Smooth muscle cell (in vitro differentiated cells): ENCODE results near the gene TESMIN. TPM values are rescaled to one million over a fixed set of nuclear protein-coding genes. Genes with fewer than 3 reads are reported as not detected.

Experiments
- DNase-seq: peaks from one replicate; lab custom pipeline; 2025; ENCODE audit not compliant: unreplicated experiment; lab: John Stamatoyannopoulos, UW
- H2AFZ ChIP-seq: fragments of 200-600 bp; sonication (generic); 2 replicates; pipeline ENCODE4 v1.6.0; 2016; ENCODE audit warnings: antibody characterized with exemption, low read depth, mild to moderate bottlenecking
- H3F3A ChIP-seq: fragments of 200-600 bp; sonication (generic); 2 replicates; pipeline ENCODE4 v1.6.0; 2017; ENCODE audit warnings: antibody characterized with exemption, low read depth
- H3K27ac ChIP-seq: fragments of 200-600 bp; sonication (generic); 2 replicates; pipeline ENCODE4 v1.5.1; 2016; ENCODE audit warnings: low read depth, mild to moderate bottlenecking
- H3K27me3 ChIP-seq: fragments of 200-600 bp; sonication (generic); 2 replicates; pipeline ENCODE4 v1.6.1; 2016; ENCODE audit warnings: low read depth, mild to moderate bottlenecking
- H3K36me3 ChIP-seq: fragments of 200-600 bp; sonication (generic); 2 replicates; pipeline ENCODE4 v1.5.1; 2016; ENCODE audit warnings: low read depth
- H3K4me1 ChIP-seq: fragments of 200-600 bp; sonication (generic); 2 replicates; pipeline ENCODE4 v1.5.1; 2016; ENCODE audit warnings: low read depth
- H3K4me2 ChIP-seq: fragments of 200-600 bp; sonication (generic); 2 replicates; pipeline ENCODE4 v1.6.0; 2016; ENCODE audit warnings: mild to moderate bottlenecking
- H3K4me3 ChIP-seq: fragments of 200-600 bp; sonication (generic); 2 replicates; pipeline ENCODE4 v1.5.1; 2016; ENCODE audit warnings: mild to moderate bottlenecking
- H3K79me2 ChIP-seq: fragments of 200-600 bp; sonication (generic); 2 replicates; pipeline ENCODE4 v1.6.0; 2016; ENCODE audit warnings: low read depth, mild to moderate bottlenecking
- H3K9ac ChIP-seq: fragments of 200-600 bp; sonication (generic); 2 replicates; pipeline ENCODE4 v1.6.0; 2016; ENCODE audit warnings: low read depth
- H3K9me3 ChIP-seq: fragments of 200-600 bp; sonication (generic); replicated peaks from 2 replicates; pipeline ENCODE4 v1.5.1; 2016; ENCODE audit warnings: low read depth
- H4K20me1 ChIP-seq: fragments of 200-600 bp; sonication (generic); 2 replicates; pipeline ENCODE4 v1.6.0; 2016; ENCODE audit warnings: low read depth
- CTCF ChIP-seq: fragments of 200-600 bp; sonication (generic); IDR thresholded peaks from 2 replicates; pipeline ENCODE4 v1.5.1; 2017; ENCODE audit warnings: borderline replicate concordance, mild to moderate bottlenecking, antibody characterized with exemption; ENCODE audit not compliant: insufficient read depth, poor library complexity, severe bottlenecking
- WGBS: methylation state at CpG from one replicate; pipeline ENCODE4 v1.1.7; 2016; ENCODE audit warnings: low lambda C conversion rate; 5-methylcytosine and 5-hydroxymethylcytosine counted together
- polyA plus RNA-seq: library from polyadenylated mRNA; unstranded; fragments of >200 nt; fragmentation: Nextera tagmentation; extraction: Ambion mirVana; gene quantifications from 2 replicates; pipeline ENCODE4 v1.2.1, GENCODE V29; 2016
- total RNA-seq: library from RNA; depleted of rRNA; stranded (reverse); fragments of >200 nt; gene quantifications from 2 replicates; pipeline ENCODE4 v1.2.3, GENCODE V29; 2014

Gene TESMIN
- total and polyA plus RNA-seq, 2 experiments from 2014 or later = 0.45 to 4.8 TPM

DNA sequence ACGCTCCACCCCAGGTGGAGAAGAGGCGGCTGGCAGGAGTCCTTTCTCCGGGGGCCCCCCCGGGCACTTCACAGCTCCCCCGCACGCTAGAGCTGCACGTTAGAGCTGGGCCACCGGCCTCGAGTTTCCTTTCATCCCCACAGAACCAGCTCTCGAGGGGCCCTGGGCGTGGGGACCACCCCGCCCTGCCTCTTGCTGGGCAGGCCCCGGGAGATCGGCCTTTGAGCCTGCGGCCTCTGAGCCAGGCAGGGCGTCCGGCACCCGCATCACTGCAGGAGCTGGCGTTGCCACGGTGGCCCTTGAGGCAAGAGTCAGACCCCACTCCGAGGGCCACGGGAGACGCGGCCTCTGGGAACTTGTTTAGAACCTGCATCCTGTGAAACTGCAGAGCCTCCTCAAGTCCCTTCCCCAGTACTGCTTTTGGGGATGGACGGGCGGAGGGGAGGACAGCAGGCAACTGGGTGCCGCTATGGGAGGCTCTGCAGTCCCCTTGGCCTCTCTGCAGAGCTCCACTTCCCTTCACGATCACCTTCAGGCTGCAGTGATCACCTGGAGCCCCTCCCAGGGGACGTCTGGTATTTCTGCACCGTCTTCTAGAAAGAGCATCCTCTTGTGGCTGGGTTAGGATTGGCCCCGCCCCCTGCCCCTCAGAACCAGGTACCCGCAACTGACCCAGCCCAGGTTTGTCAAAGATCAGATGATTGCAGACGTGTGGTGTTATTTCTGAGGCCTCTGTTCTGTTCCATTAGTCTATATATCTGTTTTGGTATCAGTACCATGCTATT is 80.9 kb downstream of the TESMIN start:
- no peaks in the 10 kb centered on the region for H4K20me1 ChIP-seq
- no peaks in the 10 kb centered on the region for H3K36me3 ChIP-seq
- H3K27ac ChIP-seq = no peak overlapping the region
- no peaks in the 10 kb centered on the region for H3K9me3 ChIP-seq
- no peaks in the 10 kb centered on the region for H3F3A ChIP-seq
- 92% methylated on average over 33 of the region's 33 CpGs for WGBS
- no peaks in the 10 kb centered on the region for H3K27me3 ChIP-seq
- no peaks in the 10 kb centered on the region for H3K4me1 ChIP-seq
- H3K9ac ChIP-seq = no peak overlapping the region
- no peak for TF ChIP-seq CTCF
- H3K79me2 ChIP-seq = no peaks in the 10 kb centered on the region
- H3K4me2 ChIP-seq = no peak overlapping the region
- H2AFZ ChIP-seq = no peak overlapping the region
- no peak for DNase-seq
- H3K4me3 ChIP-seq = no peak overlapping the region

- no peak overlapping the region for H3K4me2 ChIP-seq
- H3F3A ChIP-seq = no peaks in the 10 kb centered on the region
- WGBS = 93% methylated on average over 27 of the region's 27 CpGs
- no peaks in the 10 kb centered on the region for H3K79me2 ChIP-seq
- DNase-seq = no peak
- no peaks in the 10 kb centered on the region for H4K20me1 ChIP-seq
- H3K27me3 ChIP-seq = no peaks in the 10 kb centered on the region
- no peak overlapping the region for H3K27ac ChIP-seq
- H3K4me1 ChIP-seq = no peaks in the 10 kb centered on the region
- H3K4me3 ChIP-seq = no peak overlapping the region
- TF ChIP-seq CTCF = no peak
- no peaks in the 10 kb centered on the region for H3K9me3 ChIP-seq
- H2AFZ ChIP-seq = no peak overlapping the region
- no peaks in the 10 kb centered on the region for H3K36me3 ChIP-seq
- no peak overlapping the region for H3K9ac ChIP-seq
Observed at GRCh38 chr11:68669301-68670090, 81.8 kb downstream of the TESMIN start.

DNA sequence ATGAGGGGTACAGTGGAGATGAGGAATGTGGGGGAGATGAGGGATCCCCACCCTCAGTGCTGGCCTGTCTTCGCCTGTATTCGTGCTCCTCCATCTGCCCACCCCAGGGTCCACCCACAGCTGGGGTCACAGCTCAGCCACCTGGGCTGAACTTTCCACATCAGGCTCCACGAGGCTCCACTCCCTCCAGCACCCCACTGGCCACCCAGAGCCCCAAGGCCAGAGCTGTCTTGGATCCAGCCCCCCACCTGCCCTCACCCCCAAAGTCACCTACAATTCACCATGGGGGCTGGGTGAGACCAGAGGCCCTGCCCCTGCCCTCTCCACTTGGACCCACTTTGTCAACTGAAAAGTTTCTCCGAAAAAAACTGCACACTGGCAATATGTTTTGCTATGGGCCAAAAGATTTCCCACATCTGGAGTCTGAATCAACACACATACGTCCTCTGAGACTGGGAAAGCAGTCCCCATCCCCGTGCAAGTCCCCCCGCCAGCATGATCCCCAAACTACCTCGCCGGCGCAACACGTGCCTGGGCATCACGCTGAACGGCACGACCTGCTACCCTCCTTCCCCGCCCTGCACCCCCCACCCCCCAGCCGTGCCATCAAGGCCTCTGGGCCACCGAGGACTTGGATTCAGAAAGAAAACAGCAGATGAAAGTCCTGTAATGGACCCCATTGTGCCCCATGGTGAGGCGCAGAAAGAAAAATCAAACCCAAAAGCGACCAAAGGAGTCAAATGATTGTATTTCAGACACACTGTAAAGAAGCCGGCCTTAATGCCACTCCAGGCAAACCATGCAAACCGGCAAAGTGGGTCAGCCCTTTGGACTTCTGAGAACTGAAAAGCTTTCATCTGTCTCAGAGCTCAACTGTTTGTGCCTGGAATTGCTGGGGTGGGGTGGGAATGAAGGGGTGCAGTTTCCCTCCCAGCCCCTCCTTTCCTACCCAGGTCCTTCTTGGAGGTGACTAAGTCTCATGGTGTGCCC is 83.5 kb downstream of the TESMIN start:
- Histone ChIP-seq H3K9ac (no peak overlapping the region), H3K27me3 (no peaks in the 10 kb centered on the region), H4K20me1 (no peaks in the 10 kb centered on the region), H3K4me2 (no peak overlapping the region), H3K79me2 (no peaks in the 10 kb centered on the region), H2AFZ (no peak overlapping the region), H3K27ac (no peak overlapping the region), H3K36me3 (no peaks in the 10 kb centered on the region), H3F3A (no peaks in the 10 kb centered on the region), H3K4me1 (no peaks in the 10 kb centered on the region), H3K9me3 (no peaks in the 10 kb centered on the region), H3K4me3 (no peak overlapping the region)
- no peak for DNase-seq
- no peak for TF ChIP-seq CTCF
- WGBS = 90% methylated on average over 19 of the region's 21 CpGs
